H1 (cell line): ENCODE results near the gene PRR33. TPM values are rescaled to one million over a fixed set of nuclear protein-coding genes. Genes with fewer than 3 reads are reported as not detected.
A peak's percentile ranks its signal among the peaks of the same experiment; 100 is the strongest.

Experiments
- CTCF ChIA-PET: fragments of 300-600 bp; sonication (Branson Sonifier 250); formaldehyde crosslinking; loops from one replicate; lab custom pipeline; 2021; ENCODE audit not compliant: partially characterized antibody; lab: Charles Lee
- POLR2A ChIA-PET: fragments of 300-600 bp; sonication (Branson Sonifier 250); formaldehyde crosslinking; loops from one replicate; lab custom pipeline; 2021; ENCODE audit warnings: inconsistent platforms; ENCODE audit not compliant: partially characterized antibody; lab: Charles Lee
- DNase-seq, 2 experiments: peaks; one replicate each; pipeline versions ENCODE4 v3.0.0 to v3.0.0-alpha.2; 2010 to 2022; ENCODE audit warnings: low spot score in 2 of 2, low read depth in 1 of 2, mixed read lengths in 1 of 2
- FAIRE-seq: peaks from 2 replicates; lab custom pipeline; 2011; peaks lifted over from hg19 to GRCh38; lab: Jason Lieb, UNC
- H2AFZ ChIP-seq: 2 replicates; pipeline ENCODE4 v1.8.1; 2012; ENCODE audit warnings: low read length, inconsistent platforms
- H2AK5ac ChIP-seq: 2 replicates; pipeline ENCODE4 v1.6.1; 2013; ENCODE audit warnings: low read depth, low read length
- H2BK120ac ChIP-seq: replicated peaks from 2 replicates; pipeline ENCODE3; 2013; ENCODE audit warnings: low read depth, low read length, inconsistent platforms
- H2BK12ac ChIP-seq: 2 replicates; pipeline ENCODE4 v1.6.1; 2013; ENCODE audit warnings: low read depth, low read length
- H2BK15ac ChIP-seq: 2 replicates; pipeline ENCODE4 v1.6.1; 2013; ENCODE audit warnings: low read length
- H2BK20ac ChIP-seq: 2 replicates; pipeline ENCODE4 v1.6.1; 2013; ENCODE audit warnings: low read length
- H2BK5ac ChIP-seq: 2 replicates; pipeline ENCODE4 v1.6.1; 2013; ENCODE audit warnings: low read depth, low read length
- H3K14ac ChIP-seq: 2 replicates; pipeline ENCODE4 v1.6.1; 2013; ENCODE audit warnings: inconsistent platforms; ENCODE audit not compliant: insufficient read length
- H3K18ac ChIP-seq: 2 replicates; pipeline ENCODE4 v1.6.1; 2013; ENCODE audit warnings: low read length; ENCODE audit errors: extremely low read depth
- H3K23ac ChIP-seq: 2 replicates; pipeline ENCODE4 v1.6.1; 2013; ENCODE audit warnings: inconsistent platforms; ENCODE audit not compliant: insufficient read length
- H3K23me2 ChIP-seq: 2 replicates; pipeline ENCODE4 v1.6.1; 2013; ENCODE audit warnings: low read depth, low read length
- H3K27ac ChIP-seq: 2 replicates; pipeline ENCODE4 v1.6.1; 2011; ENCODE audit warnings: low read depth, low read length, inconsistent platforms
- H3K27me3 ChIP-seq, 4 experiments: replicated peaks in 1 of 4; 1 replicate in 1 of 4; 2 replicates in 3 of 4; pipeline versions ENCODE4 v1.6.1 to v1.8.1; 2011 to 2013; ENCODE audit warnings: low read length in 3 of 4, mild to moderate bottlenecking in 3 of 4, inconsistent platforms in 2 of 4, mixed read lengths in 2 of 4, moderate library complexity in 1 of 4; ENCODE audit not compliant: control insufficient read depth in 3 of 4, insufficient read depth in 3 of 4; ENCODE audit errors: extremely low read depth in 1 of 4
- H3K36me3 ChIP-seq, 4 experiments: 2 replicates each; pipeline versions ENCODE4 v1.6.1 to v1.8.1; 2011 to 2013; ENCODE audit warnings: mild to moderate bottlenecking in 4 of 4, low read length in 3 of 4, moderate library complexity in 2 of 4, control low read depth in 1 of 4, inconsistent platforms in 1 of 4; ENCODE audit not compliant: insufficient read depth in 4 of 4, control insufficient read depth in 2 of 4
- H3K4ac ChIP-seq: replicated peaks from 2 replicates; pipeline ENCODE3; 2013; ENCODE audit warnings: low read length, low read depth, mixed read lengths, inconsistent platforms; ENCODE audit not compliant: insufficient read length
- H3K4me1 ChIP-seq, 4 experiments: replicated peaks in 1 of 4; 1 replicate in 1 of 4; 2 replicates in 3 of 4; pipeline versions ENCODE4 v1.6.1 to v1.8.1; 2011 to 2013; ENCODE audit warnings: low read length in 3 of 4, inconsistent platforms in 2 of 4, mixed read lengths in 1 of 4; ENCODE audit not compliant: insufficient read depth in 4 of 4, control insufficient read depth in 3 of 4
- H3K4me2 ChIP-seq, 2 experiments: 2 replicates each; pipeline versions ENCODE4 v1.6.1 to v1.8.1; 2011 to 2013; ENCODE audit warnings: low read depth in 2 of 2, low read length in 2 of 2, control low read depth in 1 of 2, inconsistent platforms in 1 of 2, mild to moderate bottlenecking in 1 of 2; ENCODE audit not compliant: insufficient read depth in 1 of 2
- H3K4me3 ChIP-seq, 4 experiments: fragments of 200-600, 300-600 bp in 1 of 4; sonication (generic), shearing (Covaris generic), sonication (Bioruptor Twin) in 1 of 4; 2 replicates each; pipeline versions ENCODE4 v1.5.1 to v1.8.1; 2011 to 2016; ENCODE audit warnings: low read length in 4 of 4, low read depth in 3 of 4, control low read depth in 2 of 4, inconsistent platforms in 2 of 4, mild to moderate bottlenecking in 2 of 4, mixed read lengths in 1 of 4, moderate library complexity in 1 of 4; ENCODE audit not compliant: insufficient read depth in 2 of 4; ENCODE audit errors: extremely low read depth in 1 of 4
- H3K56ac ChIP-seq: replicated peaks from 2 replicates; pipeline ENCODE3; 2013; ENCODE audit warnings: low read depth, mild to moderate bottlenecking, mixed read lengths, low read length, inconsistent platforms; ENCODE audit not compliant: insufficient read length
- H3K79me1 ChIP-seq: 2 replicates; pipeline ENCODE4 v1.6.1; 2013; ENCODE audit warnings: low read depth, low read length, control low read depth
- H3K79me2 ChIP-seq, 2 experiments: 2 replicates each; pipeline versions ENCODE4 v1.6.1 to v1.8.1; 2012 to 2013; ENCODE audit warnings: low read length in 2 of 2, mild to moderate bottlenecking in 2 of 2, inconsistent platforms in 1 of 2; ENCODE audit not compliant: insufficient read depth in 2 of 2, control insufficient read depth in 1 of 2
- H3K9ac ChIP-seq, 4 experiments: replicated peaks in 1 of 4; 1 replicate in 1 of 4; 2 replicates in 3 of 4; pipeline versions ENCODE4 v1.6.1 to v1.8.1; 2011 to 2013; ENCODE audit warnings: low read depth in 3 of 4, low read length in 3 of 4, control low read depth in 2 of 4, mild to moderate bottlenecking in 2 of 4, moderate library complexity in 2 of 4, inconsistent platforms in 1 of 4; ENCODE audit errors: extremely low read depth in 1 of 4
- H3K9me3 ChIP-seq, 2 experiments: 2 replicates each; pipeline versions ENCODE4 v1.6.1 to v1.8.1; 2012 to 2013; ENCODE audit warnings: mild to moderate bottlenecking in 2 of 2, moderate library complexity in 2 of 2, control low read depth in 1 of 2, inconsistent platforms in 1 of 2, low read depth in 1 of 2, low read length in 1 of 2, mixed read lengths in 1 of 2; ENCODE audit not compliant: insufficient read depth in 2 of 2
- H4K20me1 ChIP-seq, 2 experiments: replicated peaks in 1 of 2; 2 replicates each; pipeline versions ENCODE3 to v1.8.1; 2011 to 2013; ENCODE audit warnings: inconsistent platforms in 2 of 2, low read length in 2 of 2, mild to moderate bottlenecking in 1 of 2; ENCODE audit not compliant: insufficient read depth in 2 of 2, control insufficient read depth in 1 of 2
- H4K5ac ChIP-seq: 2 replicates; pipeline ENCODE4 v1.6.1; 2013; ENCODE audit warnings: low read length, low read depth, mixed read lengths, inconsistent platforms; ENCODE audit not compliant: insufficient read length
- H4K8ac ChIP-seq: 2 replicates; pipeline ENCODE4 v1.8.0; 2013; ENCODE audit warnings: mild to moderate bottlenecking, moderate library complexity, low read length, inconsistent platforms; ENCODE audit not compliant: insufficient read depth; ENCODE audit errors: extremely low read depth
- H4K91ac ChIP-seq: replicated peaks from 2 replicates; pipeline ENCODE3; 2013; ENCODE audit warnings: low read length, mixed read lengths, inconsistent platforms; ENCODE audit not compliant: insufficient read length
- BACH1 ChIP-seq: IDR thresholded peaks from 2 replicates; pipeline ENCODE4 v1.6.1; 2012; ENCODE audit warnings: low read length, improper control_type of control experiment
- CTBP2 ChIP-seq: IDR thresholded peaks from 2 replicates; pipeline ENCODE4 v1.7.0; 2011; ENCODE audit warnings: borderline replicate concordance, mild to moderate bottlenecking, moderate library complexity, mixed read lengths, low read length; ENCODE audit not compliant: insufficient read depth, insufficient read length
- EP300 ChIP-seq, 2 experiments: IDR thresholded peaks; 1 replicate in 1 of 2; 2 replicates in 1 of 2; pipeline ENCODE4 v1.6.1; 2011 to 2012; ENCODE audit warnings: low read depth in 2 of 2, low read length in 2 of 2, mild to moderate bottlenecking in 2 of 2, borderline replicate concordance in 1 of 2, inconsistent platforms in 1 of 2, moderate library complexity in 1 of 2
- EZH2 ChIP-seq: fragments of 200-600 bp; sonication (generic); IDR thresholded peaks from 2 replicates; pipeline ENCODE4 v1.7.1; 2012; ENCODE audit warnings: low read depth, mild to moderate bottlenecking, moderate library complexity, low read length, inconsistent platforms; ENCODE audit not compliant: severe bottlenecking
- JUN ChIP-seq: IDR thresholded peaks from 2 replicates; pipeline ENCODE4 v1.6.1; 2011; ENCODE audit warnings: low read depth, mild to moderate bottlenecking, improper control_type of control experiment, low read length
- JUND ChIP-seq: IDR thresholded peaks from 2 replicates; pipeline ENCODE4 v1.6.1; 2011; ENCODE audit warnings: mild to moderate bottlenecking, improper control_type of control experiment, low read length
- KDM4A ChIP-seq: IDR thresholded peaks from one replicate; pipeline ENCODE4 v1.7.1; 2012; ENCODE audit warnings: low read depth, mild to moderate bottlenecking, moderate library complexity, low read length, inconsistent platforms; ENCODE audit not compliant: severe bottlenecking
- RNF2 ChIP-seq: fragments of 200-900, 300-1000 bp; sonication (generic); IDR thresholded peaks from 2 replicates; pipeline ENCODE4 v1.7.1; 2016; ENCODE audit warnings: borderline replicate concordance, low read depth, mild to moderate bottlenecking, antibody characterized with exemption, low read length; ENCODE audit not compliant: poor library complexity, severe bottlenecking; ENCODE audit errors: missing control alignments
- RXRA ChIP-seq: IDR thresholded peaks from 2 replicates; pipeline ENCODE4 v1.6.1; 2011; ENCODE audit warnings: low read depth, mild to moderate bottlenecking, low read length, moderate library complexity; ENCODE audit not compliant: insufficient read depth
- SAP30 ChIP-seq: fragments of 300-600 bp; sonication (generic); IDR thresholded peaks from 2 replicates; pipeline ENCODE4 v1.7.1; 2012; ENCODE audit warnings: low read length, moderate library complexity, mild to moderate bottlenecking, inconsistent platforms; ENCODE audit not compliant: insufficient read depth, insufficient replicate concordance
- TAF1 ChIP-seq: IDR thresholded peaks from 2 replicates; pipeline ENCODE4 v1.6.1; 2011; ENCODE audit warnings: mild to moderate bottlenecking, low read depth, low read length
- WGBS, 2 experiments: shearing (Covaris generic) in 1 of 2; methylation state at CpG; one replicate each; pipeline versions ENCODE4 v1.1.6 to v1.1.7; 2013 to 2015; ENCODE audit warnings: low lambda C conversion rate in 2 of 2, mixed read lengths in 2 of 2, inconsistent platforms in 1 of 2, low coverage in 1 of 2, missing lambda C conversion rate in 1 of 2; ENCODE audit not compliant: insufficient replicate concordance in 2 of 2, insufficient coverage in 1 of 2, insufficient read length in 1 of 2; ENCODE audit errors: extremely low coverage in 1 of 2, missing lambda C conversion rate in 1 of 2; 5-methylcytosine and 5-hydroxymethylcytosine counted together
- polyA plus RNA-seq, 7 experiments: library from polyadenylated mRNA; depleted of rRNA in 3 of 7; stranded (reverse) in 5 of 7; unstranded in 2 of 7; fragments of >200 nt in 5 of 7; fragments of 200-250 nt in 2 of 7; gene quantifications; 1 replicate in 5 of 7; 2 replicates in 1 of 7; 4 replicates in 1 of 7; pipeline versions ENCODE4 v1.2.1 to v1.2.3, GENCODE V29; 2011 to 2013; ENCODE audit warnings: missing spikeins in 2 of 7, mixed read lengths in 2 of 7
- total RNA-seq: library from RNA; stranded (reverse); fragmentation: NEBNext Ultra II Directional; extraction: Animal tissue kit (Norgen Biotek cat#: 25700); gene quantifications from 2 replicates; pipeline ENCODE4 v1.2.1, GENCODE V29; 2021

Gene PRR33
- total and polyA plus RNA-seq, 2 of the 8 experiments (the other 6 are each of a cell fraction or from before 2014, with no cell fraction given), result 0.02 TPM; not detected in 1

- Histone ChIP-seq H2BK120ac (no peak within 1 kb of the TSS), H4K5ac (no peak within 1 kb of the TSS), H3K36me3 (no peaks in the 10 kb centered on the region), H3K4me3 (no peak within 1 kb of the TSS), H3K23ac (no peak within 1 kb of the TSS), H3K4me1 (no peaks in the 10 kb centered on the region; a peak in 1 of 7 replicates), H3K79me1 (no peaks in the 10 kb centered on the region), H3K9me3 (no peaks in the 10 kb centered on the region), H3K4ac (no peak within 1 kb of the TSS), H3K14ac (no peak within 1 kb of the TSS), H2BK12ac (no peak within 1 kb of the TSS), H3K56ac (no peak within 1 kb of the TSS), H3K27ac (no peak within 1 kb of the TSS), H3K18ac (no peak within 1 kb of the TSS), H3K27me3 (no peaks in the 10 kb centered on the region), H4K8ac (peak within 1 kb of the TSS; percentile 80; the same call in 1 of the 2 replicates), H2BK15ac (no peak within 1 kb of the TSS), H2AK5ac (no peak within 1 kb of the TSS), H2AFZ (no peak within 1 kb of the TSS), H3K23me2 (no peaks in the 10 kb centered on the region), H2BK5ac (no peak within 1 kb of the TSS), H2BK20ac (no peak within 1 kb of the TSS), H3K9ac (no peak within 1 kb of the TSS), H4K20me1 (no peaks in the 10 kb centered on the region), H4K91ac (peak within 1 kb of the TSS; percentile 6), H3K79me2 (no peaks in the 10 kb centered on the region), H3K4me2 (no peak within 1 kb of the TSS)
- POLR2A ChIA-PET, result interaction anchor here (1.1 kb wide), 1 partner anchor 9 kb away, joined by 3 read pairs; no protein-coding TSS in a partner anchor
- WGBS, 2 experiments, result 93% methylated on average over 13 of the region's 32 CpGs; no CpG with 5 or more reads in 1 of the 2 experiments
- DNase-seq, result no peak
- CTCF ChIA-PET, result interaction anchor here (0.7 to 2.8 kb wide), 14 partner anchors 10 to 321 kb away, joined by 3 to 27 read pairs (median 3); no protein-coding TSS in a partner anchor
- no peak for FAIRE-seq
- TF ChIP-seq EP300 (IDR thresholded peaks at IDR 0.05; ENCODE audit: borderline replicate concordance in 1 of 2, low read depth in 2 of 2, low read length in 2 of 2) (no peak), KDM4A (no peak), SAP30 (no peak), BACH1 (no peak), CTBP2 (no peak), EZH2 (no peak), RNF2 (no peak), TAF1 (no peak), JUND (no peak), JUN (no peak), RXRA (no peak)
Observed at GRCh38 chr11:1838426-1839144, 53.1 kb downstream of the PRR33 start, which contains the start of gene TNNI2. TSS of gene TNNI2 (plus strand) at chr11:1838981. CDS start at chr11:1839697, 716 bp downstream.
